NCI-H2081 (cell line): ENCODE measurements around the gene RADIL.

Source experiments
- DNase-seq, 2 experiments: peaks; one replicate each; lab custom pipeline; 2025; lab: John Stamatoyannopoulos, UW

RADIL gene

DNA sequence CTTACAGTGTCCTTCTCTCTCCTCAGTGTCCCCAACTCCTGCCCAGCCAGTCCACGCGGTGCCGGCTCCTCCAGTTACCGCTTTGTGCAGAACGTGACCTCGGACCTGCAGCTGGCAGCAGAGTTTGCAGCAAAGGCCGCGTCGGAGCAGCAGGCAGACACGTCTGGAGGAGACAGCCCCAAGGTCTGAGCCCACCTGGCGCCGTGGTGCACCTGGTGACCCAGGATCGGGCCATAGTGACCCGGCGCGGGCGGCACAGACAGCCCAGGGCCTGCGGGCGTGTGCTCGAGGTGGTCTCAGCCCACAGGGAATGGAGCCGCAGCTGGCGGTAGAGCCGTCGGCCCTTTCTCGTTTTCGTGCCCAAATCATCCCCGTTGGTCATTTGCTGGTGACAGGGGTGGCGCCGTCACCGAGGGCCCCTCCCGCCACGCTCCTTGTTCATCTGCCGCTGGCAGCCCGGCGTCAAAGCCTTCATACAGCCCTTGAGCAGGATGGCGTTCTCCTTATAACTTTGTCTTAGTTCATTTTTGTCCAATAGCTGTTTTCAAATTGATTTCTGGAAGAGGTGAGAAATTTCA lies 129.0 kb downstream of the RADIL start:
- no peak for DNase-seq

- peak; percentile 38 to 45 for DNase-seq
These were observed 129.7 kb downstream of the RADIL start for GRCh38 chr7:4753598-4754432.

DNA sequence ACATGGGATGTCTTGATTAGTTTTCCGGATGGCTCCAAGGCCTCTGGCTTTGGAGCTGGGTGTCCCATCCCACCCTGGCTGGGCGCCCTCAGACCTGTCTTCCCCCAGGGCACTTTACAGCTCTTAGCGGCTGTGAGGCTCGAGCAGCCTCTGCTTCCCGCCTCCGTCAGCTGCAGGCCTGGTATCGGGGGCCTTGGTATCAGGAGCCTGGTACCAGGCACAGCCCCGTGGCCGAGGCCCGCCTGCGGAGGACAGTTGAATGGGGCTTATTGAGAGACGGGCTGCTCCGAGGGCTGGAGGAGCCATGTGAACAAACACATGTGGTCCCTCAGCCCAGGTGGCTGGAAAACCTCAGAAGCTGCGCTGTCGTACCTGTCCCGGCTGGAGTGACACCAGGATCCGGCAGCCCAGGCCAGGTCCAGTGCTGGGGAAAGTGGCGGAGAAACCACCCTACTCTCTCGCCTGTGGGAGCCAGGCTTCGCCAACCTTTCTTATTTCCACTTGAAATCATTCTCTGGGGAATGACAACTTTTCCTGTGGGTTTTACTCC lies 132.0 kb downstream of the RADIL start:
- DNase-seq: no peak

GRCh38 chr7:4749798-4750197 lies 133.7 kb downstream of the RADIL start:
- DNase-seq: no peak

- DNase-seq: no peak
These were observed 134.2 kb downstream of the RADIL start for GRCh38 chr7:4749363-4749762.
